HepG2 (cell line): Measurements from ENCODE around the gene PLAA. TPM values are rescaled to one million over a fixed set of nuclear protein-coding genes. Genes with fewer than 3 reads are reported as not detected.

Experiments used
- AHR ChIP-seq: IDR thresholded peaks from 2 replicates; pipeline ENCODE4 v1.6.1; 2018; ENCODE audit warnings: missing genetic modification reagents, missing compliant biosample characterization
- AKAP8 ChIP-seq: sonication (generic); formaldehyde crosslinking; IDR thresholded peaks from 2 replicates; pipeline ENCODE4 v1.5.1; 2020; ENCODE audit warnings: mild to moderate bottlenecking, missing genetic modification reagents
- ATF6 ChIP-seq: sonication (generic); formaldehyde crosslinking; conservative IDR thresholded peaks from 2 replicates; pipeline ENCODE4 v1.4.0; 2020; ENCODE audit warnings: missing genetic modification reagents
- FOXK1 ChIP-seq: sonication (generic); formaldehyde crosslinking; IDR thresholded peaks from 2 replicates; pipeline ENCODE4 v1.4.0; 2020; ENCODE audit warnings: low read depth, missing genetic modification reagents, borderline replicate concordance
- FOXM1 ChIP-seq: sonication (generic); formaldehyde crosslinking; IDR thresholded peaks from 2 replicates; pipeline ENCODE4 v1.5.0; 2020; ENCODE audit warnings: missing genetic modification reagents
- HMG20A ChIP-seq: IDR thresholded peaks from 2 replicates; pipeline ENCODE4 v1.6.1; 2016; ENCODE audit warnings: borderline replicate concordance
- KAT8 ChIP-seq: IDR thresholded peaks from 2 replicates; pipeline ENCODE4 v1.6.1; 2016; ENCODE audit warnings: missing genetic modification reagents, missing compliant biosample characterization
- NCOA1 ChIP-seq: sonication (generic); formaldehyde crosslinking; IDR thresholded peaks from 2 replicates; pipeline ENCODE4 v1.9.0; 2021; ENCODE audit warnings: missing genetic modification reagents
- PRMT3 ChIP-seq: sonication (generic); formaldehyde crosslinking; IDR thresholded peaks from 2 replicates; pipeline ENCODE4 v1.8.1; 2022; ENCODE audit warnings: low read depth, mild to moderate bottlenecking, moderate library complexity, missing genetic modification reagents, borderline replicate concordance
- PTBP1 ChIP-seq: fragments of 200-400 bp; formaldehyde crosslinking; IDR thresholded peaks from 2 replicates; pipeline ENCODE4 v1.6.1; 2018; ENCODE audit warnings: low read length, low read depth; ENCODE audit not compliant: poor library complexity, severe bottlenecking
- RBM39 ChIP-seq: fragments of 200-400 bp; formaldehyde crosslinking; IDR thresholded peaks from one replicate; pipeline ENCODE4 v1.6.1; 2018; ENCODE audit warnings: antibody characterized with exemption, mild to moderate bottlenecking, low read depth, low read length; ENCODE audit not compliant: poor library complexity, severe bottlenecking
- SP140L ChIP-seq: sonication (generic); formaldehyde crosslinking; IDR thresholded peaks from 2 replicates; pipeline ENCODE4 v1.4.0; 2020; ENCODE audit warnings: missing genetic modification reagents, borderline replicate concordance
- TBL1XR1 ChIP-seq: fragments of 150-350 bp; IDR thresholded peaks from 2 replicates; pipeline ENCODE4 v1.6.1; 2014; ENCODE audit warnings: borderline replicate concordance, low read length; ENCODE audit not compliant: partially characterized antibody
- TFE3 ChIP-seq: IDR thresholded peaks from 2 replicates; pipeline ENCODE4 v1.6.1; 2016
- ZFP36L1 ChIP-seq: sonication (generic); formaldehyde crosslinking; IDR thresholded peaks from 2 replicates; pipeline ENCODE4 v1.8.0; 2022; ENCODE audit warnings: mild to moderate bottlenecking, missing genetic modification reagents, moderate library complexity
- ZNF432 ChIP-seq: sonication (generic); formaldehyde crosslinking; IDR thresholded peaks from 2 replicates; pipeline ENCODE4 v1.5.0; 2020; ENCODE audit warnings: missing genetic modification reagents, mild to moderate bottlenecking, borderline replicate concordance
- ZNF660 ChIP-seq: sonication (generic); formaldehyde crosslinking; IDR thresholded peaks from 2 replicates; pipeline ENCODE4 v1.5.1; 2020; ENCODE audit warnings: mild to moderate bottlenecking, low read depth, missing genetic modification reagents, borderline replicate concordance
- ZNF709 ChIP-seq: sonication (generic); formaldehyde crosslinking; IDR thresholded peaks from 2 replicates; pipeline ENCODE4 v1.5.0; 2020; ENCODE audit warnings: mild to moderate bottlenecking, missing genetic modification reagents
- polyA plus RNA-seq, 8 experiments: library from polyadenylated mRNA; depleted of rRNA in 3 of 8; stranded (reverse) in 7 of 8; unstranded in 1 of 8; fragments of >200 nt; fragmentation: Illumina TruSeq in 4 of 8; extraction: Trizol in 4 of 8; gene quantifications; 2 replicates each; pipeline versions ENCODE4 v1.2.1 to v1.2.3, GENCODE V29; 2011 to 2016; ENCODE audit warnings: low read depth in 4 of 8, missing spikeins in 1 of 8, mixed read lengths in 1 of 8; ENCODE audit not compliant: insufficient read depth in 1 of 8
- total RNA-seq, 5 experiments: library from RNA; depleted of rRNA; stranded (reverse); fragments of >200 nt; fragmentation: Illumina TruSeq; extraction: Trizol; gene quantifications; 2 replicates each; pipeline ENCODE4 v1.2.3, GENCODE V29; 2016; ENCODE audit warnings: low read depth in 1 of 5
- TF ChIP-seq, protein P1 (sequence below): sonication (generic); formaldehyde crosslinking; IDR thresholded peaks from 2 replicates; pipeline ENCODE4 v1.4.0; 2020; ENCODE audit warnings: missing genetic modification reagents, borderline replicate concordance
- TF ChIP-seq, protein P2 (sequence below): conservative IDR thresholded peaks from 2 replicates; pipeline ENCODE4 v1.6.1; 2018; ENCODE audit warnings: missing genetic modification reagents

PLAA gene
- total and polyA plus RNA-seq, 2 of the 13 experiments (the other 11 are each of a cell fraction or from before 2014, with no cell fraction given): 5.8 to 22.9 TPM

DNA sequence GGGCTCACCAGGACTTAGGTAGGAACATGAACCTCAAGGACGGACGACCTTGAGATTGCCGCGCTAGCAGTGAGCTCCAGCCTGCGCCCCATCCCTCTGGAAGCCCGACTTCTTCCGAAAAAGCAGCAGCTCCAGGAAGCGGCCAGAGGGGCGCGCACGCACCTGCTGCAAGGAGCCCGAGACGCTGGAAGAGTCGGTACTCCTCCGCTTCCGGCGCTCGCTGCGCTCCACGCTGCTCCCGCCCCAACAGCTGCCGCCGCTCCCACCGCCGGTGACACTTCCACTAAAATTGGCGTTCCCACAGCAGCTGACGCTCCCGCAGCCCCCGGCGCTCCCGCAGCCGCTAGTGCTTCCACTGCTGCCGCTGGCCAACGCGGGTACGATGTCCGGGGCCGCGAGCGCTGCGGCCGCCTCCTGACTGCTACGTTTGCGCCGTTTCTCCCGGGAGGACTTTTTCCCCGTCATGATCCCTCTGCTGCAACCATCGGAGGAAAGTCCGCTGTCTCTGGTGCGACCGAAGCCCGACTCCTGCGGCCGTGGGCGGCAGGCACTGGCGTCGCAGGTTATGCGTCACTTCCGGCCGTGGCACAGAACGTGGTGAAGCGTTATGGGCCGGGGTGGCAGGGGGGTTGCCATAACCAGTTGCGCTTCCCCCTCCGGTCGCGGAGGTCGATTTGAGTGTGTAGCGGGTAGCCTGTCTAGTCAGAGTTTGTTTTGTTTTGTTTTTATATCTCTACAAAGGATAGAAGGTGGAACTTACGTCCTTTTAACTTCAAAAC, 54.6 kb downstream of the PLAA start, which contains the start of gene CAAP1 (continued):
- TF ChIP-seq ATF6 (CRISPR knock-in tag) (no peak), AKAP8 (CRISPR knock-in tag) (no peak; the same call in 1 of the 2 replicates), AHR (CRISPR knock-in tag) (no peak; the same call in 1 of the 2 replicates), ZNF709 (peak; percentile 47), TBL1XR1 (peak; percentile 20), ZFP36L1 (peak; percentile 33; the same call in 1 of the 2 replicates), KAT8 (CRISPR knock-in tag) (peak; percentile 99), PRMT3 (CRISPR knock-in tag) (no peak), ZNF660 (no peak; the same call in 1 of the 2 replicates), HMG20A (no peak), NCOA1 (CRISPR knock-in tag) (peak; percentile 73; the same call in 1 of the 2 replicates), FOXM1 (CRISPR knock-in tag) (no peak), ZNF432 (CRISPR knock-in tag) (no peak), TFE3 (peak; percentile 45; the same call in 1 of the 2 replicates), SP140L (CRISPR knock-in tag) (no peak), FOXK1 (CRISPR knock-in tag) (peak; percentile 94; the same call in 1 of the 2 replicates), PTBP1 (peak; percentile 37), RBM39 (peak; percentile 88)
- TF ChIP-seq, protein P1, sequence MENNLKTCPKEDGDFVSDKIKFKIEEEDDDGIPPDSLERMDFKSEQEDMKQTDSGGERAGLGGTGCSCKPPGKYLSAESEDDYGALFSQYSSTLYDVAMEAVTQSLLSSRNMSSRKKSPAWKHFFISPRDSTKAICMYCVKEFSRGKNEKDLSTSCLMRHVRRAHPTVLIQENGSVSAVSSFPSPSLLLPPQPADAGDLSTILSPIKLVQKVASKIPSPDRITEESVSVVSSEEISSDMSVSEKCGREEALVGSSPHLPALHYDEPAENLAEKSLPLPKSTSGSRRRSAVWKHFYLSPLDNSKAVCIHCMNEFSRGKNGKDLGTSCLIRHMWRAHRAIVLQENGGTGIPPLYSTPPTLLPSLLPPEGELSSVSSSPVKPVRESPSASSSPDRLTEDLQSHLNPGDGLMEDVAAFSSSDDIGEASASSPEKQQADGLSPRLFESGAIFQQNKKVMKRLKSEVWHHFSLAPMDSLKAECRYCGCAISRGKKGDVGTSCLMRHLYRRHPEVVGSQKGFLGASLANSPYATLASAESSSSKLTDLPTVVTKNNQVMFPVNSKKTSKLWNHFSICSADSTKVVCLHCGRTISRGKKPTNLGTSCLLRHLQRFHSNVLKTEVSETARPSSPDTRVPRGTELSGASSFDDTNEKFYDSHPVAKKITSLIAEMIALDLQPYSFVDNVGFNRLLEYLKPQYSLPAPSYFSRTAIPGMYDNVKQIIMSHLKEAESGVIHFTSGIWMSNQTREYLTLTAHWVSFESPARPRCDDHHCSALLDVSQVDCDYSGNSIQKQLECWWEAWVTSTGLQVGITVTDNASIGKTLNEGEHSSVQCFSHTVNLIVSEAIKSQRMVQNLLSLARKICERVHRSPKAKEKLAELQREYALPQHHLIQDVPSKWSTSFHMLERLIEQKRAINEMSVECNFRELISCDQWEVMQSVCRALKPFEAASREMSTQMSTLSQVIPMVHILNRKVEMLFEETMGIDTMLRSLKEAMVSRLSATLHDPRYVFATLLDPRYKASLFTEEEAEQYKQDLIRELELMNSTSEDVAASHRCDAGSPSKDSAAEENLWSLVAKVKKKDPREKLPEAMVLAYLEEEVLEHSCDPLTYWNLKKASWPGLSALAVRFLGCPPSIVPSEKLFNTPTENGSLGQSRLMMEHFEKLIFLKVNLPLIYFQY (CRISPR knock-in tag): peak; percentile 65; the same call in 1 of the 2 replicates
- TF ChIP-seq, protein P2, sequence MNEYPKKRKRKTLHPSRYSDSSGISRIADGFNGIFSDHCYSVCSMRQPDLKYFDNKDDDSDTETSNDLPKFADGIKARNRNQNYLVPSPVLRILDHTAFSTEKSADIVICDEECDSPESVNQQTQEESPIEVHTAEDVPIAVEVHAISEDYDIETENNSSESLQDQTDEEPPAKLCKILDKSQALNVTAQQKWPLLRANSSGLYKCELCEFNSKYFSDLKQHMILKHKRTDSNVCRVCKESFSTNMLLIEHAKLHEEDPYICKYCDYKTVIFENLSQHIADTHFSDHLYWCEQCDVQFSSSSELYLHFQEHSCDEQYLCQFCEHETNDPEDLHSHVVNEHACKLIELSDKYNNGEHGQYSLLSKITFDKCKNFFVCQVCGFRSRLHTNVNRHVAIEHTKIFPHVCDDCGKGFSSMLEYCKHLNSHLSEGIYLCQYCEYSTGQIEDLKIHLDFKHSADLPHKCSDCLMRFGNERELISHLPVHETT (CRISPR knock-in tag): peak; percentile 95
